Measurements from ENCODE around the gene GDF3. TPM values are rescaled to one million over a fixed set of nuclear protein-coding genes. Genes with fewer than 3 reads are reported as not detected.

Gene GDF3
- total and polyA plus RNA-seq, 7 donors: 0.04 to 0.37 (median 0.17) TPM; not detected in 3

DNA sequence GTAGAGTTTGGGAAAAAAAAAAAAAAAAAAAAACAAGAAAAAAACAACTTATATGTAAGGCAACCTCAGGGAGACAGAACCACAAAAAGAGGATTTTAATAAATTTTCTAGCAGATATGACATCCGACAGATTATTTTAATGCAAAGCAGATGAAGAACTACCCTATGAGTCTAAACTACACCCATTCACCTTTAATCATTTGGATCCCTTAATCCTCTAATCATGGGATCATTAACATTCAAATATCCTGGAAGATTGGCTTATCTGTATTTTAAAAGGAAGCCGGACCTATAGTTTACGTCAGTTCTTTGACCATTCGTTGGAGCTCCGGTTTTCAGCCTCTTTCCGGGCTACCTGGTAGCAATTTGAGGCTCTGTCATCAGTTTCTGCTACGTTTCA lies 15.6 kb upstream of the GDF3 start, which contains the start of gene DPPA3:
Gene DPPA3, plus strand, starts transcription at position 301 of the 400 bp plus-strand sequence. CDS start 138 bp downstream, outside the sequence.
- DNase-seq (no peak), ATAC-seq (no peak)
- no peak within 1 kb of the TSS for H3K27ac ChIP-seq
- TF ChIP-seq, protein P1, sequence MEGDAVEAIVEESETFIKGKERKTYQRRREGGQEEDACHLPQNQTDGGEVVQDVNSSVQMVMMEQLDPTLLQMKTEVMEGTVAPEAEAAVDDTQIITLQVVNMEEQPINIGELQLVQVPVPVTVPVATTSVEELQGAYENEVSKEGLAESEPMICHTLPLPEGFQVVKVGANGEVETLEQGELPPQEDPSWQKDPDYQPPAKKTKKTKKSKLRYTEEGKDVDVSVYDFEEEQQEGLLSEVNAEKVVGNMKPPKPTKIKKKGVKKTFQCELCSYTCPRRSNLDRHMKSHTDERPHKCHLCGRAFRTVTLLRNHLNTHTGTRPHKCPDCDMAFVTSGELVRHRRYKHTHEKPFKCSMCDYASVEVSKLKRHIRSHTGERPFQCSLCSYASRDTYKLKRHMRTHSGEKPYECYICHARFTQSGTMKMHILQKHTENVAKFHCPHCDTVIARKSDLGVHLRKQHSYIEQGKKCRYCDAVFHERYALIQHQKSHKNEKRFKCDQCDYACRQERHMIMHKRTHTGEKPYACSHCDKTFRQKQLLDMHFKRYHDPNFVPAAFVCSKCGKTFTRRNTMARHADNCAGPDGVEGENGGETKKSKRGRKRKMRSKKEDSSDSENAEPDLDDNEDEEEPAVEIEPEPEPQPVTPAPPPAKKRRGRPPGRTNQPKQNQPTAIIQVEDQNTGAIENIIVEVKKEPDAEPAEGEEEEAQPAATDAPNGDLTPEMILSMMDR (IDR thresholded peaks at IDR 0.05): no peak
- no peaks in the 10 kb centered on the region for H3K4me1 ChIP-seq
- H3K36me3 ChIP-seq (ENCODE audit: insufficient read depth in 1 of 2, low read depth in 1 of 2): no peaks in the 10 kb centered on the region
- 72 to 82% (median 75%) methylated on average over 7 of the region's 7 CpGs for WGBS, 3 donors
- intact Hi-C loops (cut with DNase I): no loop called here
- H3K9me3 ChIP-seq: no peaks in the 10 kb centered on the region
- no peak within 1 kb of the TSS for H3K4me3 ChIP-seq
- H3K27me3 ChIP-seq (ENCODE audit: insufficient read depth in 3 of 3, low read length in 2 of 3): peaks cover 0 to 2% (median 0%) of the 10 kb centered on the region in 3 donors

DNA sequence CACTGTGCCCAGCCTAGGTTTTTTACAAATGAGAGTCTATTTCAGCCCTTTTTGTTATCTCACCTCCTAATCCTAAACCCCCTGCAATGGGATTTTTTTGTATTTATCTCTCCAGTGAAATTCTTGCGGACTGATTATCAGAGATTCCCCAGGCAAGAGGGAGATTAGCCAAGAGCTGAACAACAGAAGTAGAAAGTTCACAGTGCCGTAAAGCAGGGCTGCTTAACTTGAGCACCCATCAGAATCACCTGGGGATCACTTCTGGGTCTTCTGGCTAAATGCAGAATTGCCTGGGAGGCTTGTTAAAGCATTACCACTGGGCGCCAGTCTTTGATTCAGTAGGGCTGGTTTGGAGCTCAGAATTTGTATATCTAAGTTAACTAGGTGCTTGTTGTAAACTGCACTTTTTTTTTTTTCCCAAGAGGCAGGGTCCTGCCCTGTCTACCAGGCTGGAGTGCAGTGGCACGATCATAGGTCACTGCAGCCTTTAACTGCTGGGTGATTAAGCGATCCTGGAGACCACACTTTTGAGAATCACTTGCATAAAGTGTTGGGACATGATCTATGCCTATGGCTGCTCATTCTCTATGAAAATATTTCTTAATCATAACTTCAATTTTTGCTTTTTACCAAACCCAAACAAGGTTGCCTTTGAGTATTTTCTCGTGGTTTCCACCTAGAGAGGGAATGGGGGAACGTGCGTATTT lies 14.5 kb upstream of the GDF3 start:
- no peak overlapping the region for H3K27ac ChIP-seq
- DNase-seq (no peak), ATAC-seq (no peak)
- intact Hi-C loops (cut with DNase I): no loop called here
- H3K4me1 ChIP-seq: no peaks in the 10 kb centered on the region
- peaks cover 0 to 2% (median 0%) of the 10 kb centered on the region in 3 donors for H3K27me3 ChIP-seq (ENCODE audit: insufficient read depth in 3 of 3, low read length in 2 of 3)
- H3K4me3 ChIP-seq: no peak overlapping the region
- H3K36me3 ChIP-seq (ENCODE audit: insufficient read depth in 1 of 2, low read depth in 1 of 2): no peaks in the 10 kb centered on the region
- H3K9me3 ChIP-seq: no peaks in the 10 kb centered on the region
- 63 to 71% (median 71%) methylated on average over 8 of the region's 8 CpGs for WGBS, 3 donors
- TF ChIP-seq, protein P1 (IDR thresholded peaks at IDR 0.05): no peak

DNA sequence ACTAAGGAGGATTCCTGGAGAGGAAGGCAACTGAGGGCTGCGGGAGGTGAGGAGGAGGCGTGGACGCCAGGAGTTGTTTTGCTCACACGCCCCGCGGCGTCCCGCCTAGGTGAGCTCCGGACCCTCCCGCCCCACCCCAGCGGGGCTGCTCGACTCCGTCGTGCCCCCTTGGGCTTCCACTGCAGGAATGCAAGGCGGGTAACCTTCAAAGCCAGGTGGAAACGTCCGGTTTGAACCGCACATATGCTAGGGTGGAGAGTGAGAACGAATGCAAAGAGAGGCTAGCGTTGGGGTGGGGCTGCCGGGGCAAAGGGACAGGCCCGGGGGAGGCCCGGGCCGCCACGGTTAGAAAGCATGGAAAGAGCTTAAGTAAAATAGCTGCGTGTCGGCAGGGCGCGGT lies 10.3 kb upstream of the GDF3 start:
- TF ChIP-seq, protein P1 (IDR thresholded peaks at IDR 0.05): no peak

DNA sequence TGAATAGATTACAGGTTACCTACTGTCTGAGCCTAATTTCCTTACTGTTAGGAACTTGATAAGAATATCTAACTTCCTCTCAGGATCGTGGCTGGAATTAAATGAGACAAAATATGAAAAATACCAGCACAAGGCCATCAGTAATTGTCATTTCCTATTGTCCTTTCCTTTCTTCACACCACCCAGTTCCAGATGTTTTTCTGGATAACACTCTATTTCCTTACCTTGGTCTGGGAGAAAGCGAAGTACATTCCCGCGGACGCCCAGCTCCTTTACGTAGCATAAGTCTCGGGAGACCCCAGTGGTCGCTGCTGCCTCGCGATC lies 376 bp downstream of the GDF3 start:
- no peaks in the 10 kb centered on the region for H3K9me3 ChIP-seq
- no peak overlapping the region for H3K27ac ChIP-seq
- H3K36me3 ChIP-seq (ENCODE audit: insufficient read depth in 1 of 2, low read depth in 1 of 2): no peaks in the 10 kb centered on the region
- TF ChIP-seq, protein P1 (IDR thresholded peaks at IDR 0.05): no peak
- DNase-seq (no peak), ATAC-seq (no peak)
- intact Hi-C loops (cut with DNase I): no loop called here
- no peak overlapping the region for H3K4me3 ChIP-seq
- no peaks in the 10 kb centered on the region for H3K4me1 ChIP-seq
- no peaks in the 10 kb centered on the region for H3K27me3 ChIP-seq (ENCODE audit: insufficient read depth in 3 of 3, low read length in 2 of 3)
- 38 to 40% (median 40%) methylated on average over 10 of the region's 10 CpGs for WGBS, 3 donors

More for the DNA sequence above, 10.3 kb upstream of the GDF3 start:
- Histone ChIP-seq H3K9me3 (peaks cover 4% of the 10 kb centered on the region), H3K27ac (no peak overlapping the region), H3K4me3 (no peak overlapping the region), H3K27me3 (ENCODE audit: insufficient read depth in 3 of 3, low read length in 2 of 3) (peaks cover 0 to 2% (median 2%) of the 10 kb centered on the region in 3 donors), H3K36me3 (ENCODE audit: insufficient read depth in 1 of 2, low read depth in 1 of 2) (no peaks in the 10 kb centered on the region), H3K4me1 (no peaks in the 10 kb centered on the region)
- intact Hi-C loops (cut with DNase I): no loop called here
- no peak for DNase-seq
- WGBS, 3 donors: 86 to 91% (median 88%) methylated on average over 29 of the region's 29 CpGs
- no peak for ATAC-seq

Measured in psoas muscle (tissue), 8 donors.